Astrocyte (in vitro differentiated cells and primary cell): Measurements from ENCODE around the gene OTOF. TPM values are rescaled to one million over a fixed set of nuclear protein-coding genes. Genes with fewer than 3 reads are reported as not detected.

Source experiments
- DNase-seq: peaks from one replicate; pipeline ENCODE4 v3.0.0-alpha.2; 2010; ENCODE audit warnings: low read depth
- FAIRE-seq: peaks from 2 replicates; lab custom pipeline; 2011; peaks lifted over from hg19 to GRCh38; lab: Jason Lieb, UNC
- H2AFZ ChIP-seq: 2 replicates; pipeline ENCODE4 v1.6.0; 2012; ENCODE audit warnings: low read depth, low read length, inconsistent platforms
- H3K27ac ChIP-seq: 2 replicates; pipeline ENCODE4 v1.5.1; 2011; ENCODE audit warnings: low read depth, low read length, inconsistent platforms
- H3K27me3 ChIP-seq: 2 replicates; pipeline ENCODE4 v1.6.0; 2011; ENCODE audit warnings: low read length, inconsistent platforms; ENCODE audit not compliant: insufficient read depth
- H3K36me3 ChIP-seq: 2 replicates; pipeline ENCODE4 v1.5.1; 2011; ENCODE audit warnings: low read length, inconsistent platforms; ENCODE audit not compliant: insufficient read depth
- H3K4me1 ChIP-seq: 2 replicates; pipeline ENCODE4 v1.5.1; 2011; ENCODE audit warnings: low read length, inconsistent platforms; ENCODE audit not compliant: insufficient read depth
- H3K4me2 ChIP-seq: 2 replicates; pipeline ENCODE4 v1.6.0; 2012; ENCODE audit warnings: low read length, inconsistent platforms
- H3K4me3 ChIP-seq: 2 replicates; pipeline ENCODE4 v1.5.1; 2011; ENCODE audit warnings: low read depth, mild to moderate bottlenecking, low read length, inconsistent platforms; ENCODE audit not compliant: insufficient read depth
- H3K79me2 ChIP-seq: 2 replicates; pipeline ENCODE4 v1.6.0; 2012; ENCODE audit warnings: mild to moderate bottlenecking, low read length, inconsistent platforms; ENCODE audit not compliant: insufficient read depth
- H3K9ac ChIP-seq: 2 replicates; pipeline ENCODE4 v1.6.0; 2012; ENCODE audit warnings: mild to moderate bottlenecking, low read length, inconsistent platforms
- H3K9me3 ChIP-seq: 2 replicates; pipeline ENCODE4 v1.5.1; 2012; ENCODE audit warnings: low read depth, mild to moderate bottlenecking, low read length, inconsistent platforms; ENCODE audit not compliant: insufficient read depth
- H4K20me1 ChIP-seq: 2 replicates; pipeline ENCODE4 v1.6.0; 2012; ENCODE audit warnings: low read length, inconsistent platforms; ENCODE audit not compliant: insufficient read depth
- H3K27ac Mint-ChIP-seq: one replicate; pipeline ENCODE4 v1.8.0; 2021; ENCODE audit warnings: mild to moderate bottlenecking, mixed read lengths; ENCODE audit not compliant: unreplicated experiment
- H3K27me3 Mint-ChIP-seq: one replicate; pipeline ENCODE4 v1.8.0; 2021; ENCODE audit warnings: low read depth, mixed read lengths; ENCODE audit not compliant: unreplicated experiment
- H3K36me3 Mint-ChIP-seq: one replicate; pipeline ENCODE4 v1.8.0; 2021; ENCODE audit warnings: low read depth, mixed read lengths; ENCODE audit not compliant: unreplicated experiment
- H3K4me1 Mint-ChIP-seq: one replicate; pipeline ENCODE4 v1.8.0; 2021; ENCODE audit warnings: low read depth, mixed read lengths; ENCODE audit not compliant: unreplicated experiment
- H3K4me3 Mint-ChIP-seq: one replicate; pipeline ENCODE4 v1.8.0; 2021; ENCODE audit warnings: mild to moderate bottlenecking, moderate library complexity, mixed read lengths; ENCODE audit not compliant: unreplicated experiment
- H3K9me3 Mint-ChIP-seq: one replicate; pipeline ENCODE4 v1.8.0; 2021; ENCODE audit warnings: mild to moderate bottlenecking, mixed read lengths; ENCODE audit not compliant: unreplicated experiment
- CTCF ChIP-seq: IDR thresholded peaks from 2 replicates; pipeline ENCODE4 v1.5.1; 2011; ENCODE audit warnings: low read depth, mild to moderate bottlenecking, inconsistent platforms, low read length, moderate library complexity; ENCODE audit not compliant: insufficient read depth
- EZH2 ChIP-seq: IDR thresholded peaks from 2 replicates; pipeline ENCODE4 v1.6.1; 2012; ENCODE audit warnings: mild to moderate bottlenecking, low read length, inconsistent platforms; ENCODE audit not compliant: insufficient read depth
- total RNA-seq: library from RNA; stranded (reverse); gene quantifications from 2 replicates; pipeline ENCODE4 v1.2.1, GENCODE V29; 2021

Gene OTOF
- total RNA-seq, 1 donor from 2014 or later, result not detected

- Mint-ChIP-seq H3K9me3 (peaks cover 2% of the 10 kb centered on the region), H3K36me3 (no peaks in the 10 kb centered on the region), H3K27ac (no peak overlapping the region), H3K4me3 (no peak overlapping the region), H3K27me3 (peaks cover 18% of the 10 kb centered on the region), H3K4me1 (peaks cover 2% of the 10 kb centered on the region)
- Histone ChIP-seq H3K4me3 (no peak overlapping the region), H3K9ac (no peak overlapping the region), H3K27ac (peak overlapping the region; percentile 10), H3K4me1 (peaks cover 8% of the 10 kb centered on the region), H3K4me2 (peak overlapping the region; percentile 23), H3K79me2 (no peaks in the 10 kb centered on the region), H3K36me3 (no peaks in the 10 kb centered on the region), H3K9me3 (no peaks in the 10 kb centered on the region), H4K20me1 (no peaks in the 10 kb centered on the region), H3K27me3 (peaks cover under 1% of the 10 kb centered on the region), H2AFZ (no peak overlapping the region)
- DNase-seq (peak; percentile 20), FAIRE-seq (no peak)
- no peak for TF ChIP-seq EZH2
- no peak for TF ChIP-seq CTCF
Measured at GRCh38 chr2:26491563-26492167, 13.7 kb upstream of the OTOF start.

- no peak overlapping the region for H3K4me3 ChIP-seq
- H2AFZ ChIP-seq, result no peak overlapping the region
- Mint-ChIP-seq H3K4me3 (no peak overlapping the region), H3K9me3 (peaks cover 3% of the 10 kb centered on the region), H3K27ac (no peak overlapping the region), H3K36me3 (no peaks in the 10 kb centered on the region), H3K4me1 (peaks cover 2% of the 10 kb centered on the region), H3K27me3 (peaks cover 27% of the 10 kb centered on the region)
- H3K9me3 ChIP-seq, result no peaks in the 10 kb centered on the region
- TF ChIP-seq EZH2 (no peak), CTCF (no peak)
- peaks cover 8% of the 10 kb centered on the region for H3K27me3 ChIP-seq
- no peak overlapping the region for H3K9ac ChIP-seq
- H3K27ac ChIP-seq, result no peak overlapping the region
- no peak overlapping the region for H3K4me2 ChIP-seq
- FAIRE-seq (no peak), DNase-seq (no peak)
- H3K4me1 ChIP-seq, result peaks cover 8% of the 10 kb centered on the region
- no peaks in the 10 kb centered on the region for H3K79me2 ChIP-seq
- H4K20me1 ChIP-seq, result no peaks in the 10 kb centered on the region
- H3K36me3 ChIP-seq, result no peaks in the 10 kb centered on the region
Measured at GRCh38 chr2:26489213-26489850, 11.4 kb upstream of the OTOF start.
